Measurements from ENCODE around the gene SHISA9.

- TF ChIP-seq CTCF (IDR thresholded peaks at IDR 0.05) (no peak), POLR2A (IDR thresholded peaks at IDR 0.05) (no peak)
Observed at GRCh38 chr16:13264749-13265552, 363.6 kb downstream of the SHISA9 start.
